AG20443 (cell line): ENCODE data around the gene STK40.

ENCODE experiments used
- DNase-seq: peaks from one replicate; pipeline ENCODE4 v3.0.0; 2012; ENCODE audit warnings: low spot score, mixed read lengths

Gene STK40

DNA sequence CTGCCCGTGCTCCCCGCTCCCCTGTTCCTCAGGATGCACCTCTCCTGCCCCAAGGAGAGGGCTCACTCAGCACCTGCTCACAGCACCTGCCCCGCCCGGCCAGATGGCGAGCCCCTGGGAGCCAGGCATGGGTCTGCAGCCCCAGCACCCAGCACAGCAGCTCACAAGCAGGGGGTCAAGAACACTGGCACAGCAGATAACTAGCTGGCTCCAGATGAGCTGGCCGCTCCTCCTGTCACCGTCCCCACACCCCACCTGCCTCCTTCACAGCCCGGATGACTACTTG is 41.4 kb downstream of the STK40 start:
- DNase-seq, result no peak

DNA sequence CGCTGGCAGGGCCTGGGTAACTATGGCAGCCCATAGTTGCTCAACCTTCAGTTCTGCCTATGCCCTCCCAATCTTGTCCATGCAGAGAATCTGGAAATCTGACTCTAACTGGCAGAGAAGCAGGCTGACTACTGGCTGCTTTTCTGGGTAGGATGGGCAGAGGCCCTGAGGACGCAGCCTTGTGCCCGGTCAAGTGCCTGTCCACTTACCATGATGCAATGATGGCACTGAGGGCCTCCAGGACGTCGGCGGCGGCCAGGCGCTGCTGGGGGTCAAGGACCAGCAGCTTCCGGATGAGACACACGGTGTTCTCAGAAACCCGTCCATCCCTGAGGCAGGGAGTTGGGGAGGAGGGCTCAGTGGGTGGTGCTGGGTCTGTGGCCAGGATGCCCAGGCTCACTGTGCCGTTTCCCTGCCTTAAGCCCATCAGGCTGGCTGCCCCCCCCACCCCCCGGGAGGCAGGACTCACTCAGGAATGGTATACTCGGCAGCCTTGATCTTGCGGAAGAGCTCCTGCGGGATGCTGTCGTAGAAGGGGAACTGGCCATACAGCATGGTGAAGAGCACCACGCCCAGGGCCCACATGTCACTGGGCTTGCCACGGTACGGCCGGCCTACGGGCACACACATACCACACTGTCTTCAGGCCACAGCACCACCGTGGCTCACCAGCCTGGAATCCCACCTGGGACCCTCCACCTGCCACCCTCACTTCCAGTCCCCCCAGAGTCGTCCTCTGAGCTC is 41.9 kb downstream of the STK40 start:
- DNase-seq, result no peak

DNA sequence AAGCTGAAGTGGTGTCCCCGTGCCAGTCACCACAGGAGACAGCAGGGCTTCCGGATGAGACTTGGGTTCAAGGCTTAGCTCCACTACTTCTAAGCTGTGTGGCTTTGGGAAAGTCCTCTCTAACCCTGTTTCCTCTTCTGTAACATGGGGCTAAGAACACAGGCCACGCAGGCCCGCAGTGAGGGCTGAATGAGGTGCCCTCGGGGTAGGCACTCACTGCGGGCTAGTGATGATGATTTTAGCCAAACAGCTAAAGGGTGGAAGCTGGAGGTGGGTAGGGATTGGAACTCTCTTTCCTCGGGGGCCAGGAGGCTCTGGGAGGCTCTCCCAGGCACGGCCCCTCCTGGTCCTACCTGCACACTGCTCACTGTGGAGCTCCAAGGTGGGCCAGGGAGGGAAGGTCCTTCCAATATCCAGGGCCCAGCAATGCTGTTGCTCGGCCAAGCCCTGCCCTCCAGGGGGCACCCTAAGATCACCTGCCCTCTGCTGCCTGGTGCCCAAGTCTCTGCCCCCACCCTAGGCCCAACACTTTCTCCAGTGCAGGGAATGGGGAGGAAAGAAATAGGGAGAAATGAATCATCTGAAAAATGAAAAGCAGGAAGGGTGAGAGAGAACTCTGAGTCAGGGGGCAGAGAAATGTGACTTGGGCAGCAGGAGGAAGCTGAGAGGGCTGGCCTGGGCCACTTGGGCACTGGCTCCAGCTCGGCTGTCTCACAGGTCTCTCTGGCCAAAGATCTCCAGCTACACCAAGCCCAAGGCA is 43.1 kb downstream of the STK40 start:
- DNase-seq, result peak; percentile 77

DNA sequence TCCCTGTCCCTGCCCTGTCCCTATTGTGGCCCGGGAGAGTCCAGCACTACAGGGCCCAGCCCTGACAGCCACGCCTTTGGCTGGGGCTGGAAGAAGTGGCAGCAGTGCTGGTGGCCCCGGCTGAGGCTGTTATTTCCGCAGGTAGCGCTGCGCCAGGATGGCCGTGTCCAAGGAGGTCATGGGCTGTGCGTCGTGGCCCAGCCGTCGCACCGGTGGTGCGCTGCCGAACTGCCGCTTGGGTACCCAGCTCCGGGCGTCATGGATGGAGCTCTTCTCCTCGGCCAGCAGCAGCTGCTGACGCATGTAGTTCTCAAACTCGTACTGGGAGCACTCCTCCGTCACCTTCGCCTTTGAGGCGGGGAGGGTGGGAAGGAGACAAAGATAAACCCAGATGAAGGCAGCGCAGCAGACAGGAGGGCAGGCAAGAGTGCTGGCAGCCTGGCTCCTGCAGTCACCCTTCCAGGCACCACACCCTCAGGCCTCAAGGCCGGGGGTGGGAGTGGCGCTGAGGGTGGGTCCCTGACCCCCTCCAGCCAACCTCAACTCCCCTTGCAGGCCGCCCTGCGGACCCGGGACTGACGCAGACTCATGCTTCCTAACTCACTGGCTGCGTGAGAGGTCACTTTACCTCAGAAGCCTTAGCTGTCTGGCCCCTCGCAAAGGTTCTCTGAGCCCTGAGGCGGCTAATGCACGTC is 44.0 kb downstream of the STK40 start:
- no peak for DNase-seq

DNA sequence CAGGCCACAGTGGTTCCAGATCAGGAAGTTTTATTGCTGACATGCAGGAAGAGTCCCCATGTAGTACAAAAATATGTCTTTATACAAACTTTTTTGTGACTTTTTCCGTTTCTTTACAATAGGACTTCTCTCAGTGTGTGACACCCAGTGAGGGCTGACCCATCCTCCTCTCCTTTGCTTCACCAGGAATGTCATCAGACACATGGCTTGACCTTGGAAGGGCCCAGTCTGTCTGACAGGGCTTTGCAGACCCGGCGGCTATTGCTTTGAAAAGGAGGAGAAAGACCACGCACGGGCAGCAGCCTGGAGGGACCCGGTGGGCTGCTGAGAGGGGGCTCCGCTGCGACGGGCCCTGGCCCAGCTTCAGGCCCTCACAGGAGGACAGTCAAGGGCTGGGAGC is 46.1 kb downstream of the STK40 start:
- DNase-seq, result no peak

DNA sequence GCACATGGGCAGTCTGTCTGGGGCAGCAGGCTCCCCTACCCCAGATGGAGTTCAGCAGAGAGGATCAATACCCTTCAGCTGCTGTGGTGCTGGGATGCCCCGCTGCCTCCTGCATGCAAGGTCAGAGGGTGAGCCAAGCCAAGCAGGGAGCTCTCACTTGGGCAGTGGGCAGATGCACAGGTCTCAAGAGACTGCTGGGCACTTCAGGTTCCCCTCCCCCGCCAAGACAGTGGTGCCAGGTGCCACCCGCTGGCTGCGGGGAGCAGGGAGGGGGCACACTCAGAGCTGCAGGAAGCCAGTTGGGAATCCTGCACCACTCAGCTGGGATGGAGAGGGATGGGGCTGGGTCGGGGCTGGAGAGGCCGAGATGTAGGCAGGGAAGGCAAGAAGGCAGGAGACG is 46.5 kb downstream of the STK40 start:
- DNase-seq, result no peak

DNA sequence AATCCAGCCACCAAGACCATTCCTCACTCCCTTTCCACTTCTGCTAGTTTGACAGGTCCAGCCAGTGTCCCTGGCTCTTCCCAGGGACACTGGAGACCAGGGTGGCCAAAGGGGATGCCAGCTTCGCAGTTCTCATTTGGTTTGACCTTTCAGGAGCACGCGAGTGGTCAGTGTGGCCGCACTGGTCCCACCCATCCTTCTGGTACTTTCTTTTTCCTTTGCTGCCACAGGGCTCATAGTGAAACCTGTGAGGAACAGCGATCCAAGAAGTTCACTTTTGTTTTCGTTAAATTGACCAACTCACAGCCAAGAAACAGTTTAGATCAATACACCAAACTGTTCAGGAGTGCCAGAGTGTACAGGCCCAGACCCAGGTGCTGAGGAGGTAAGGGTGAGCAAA is 47.9 kb downstream of the STK40 start:
- DNase-seq, result no peak

DNA sequence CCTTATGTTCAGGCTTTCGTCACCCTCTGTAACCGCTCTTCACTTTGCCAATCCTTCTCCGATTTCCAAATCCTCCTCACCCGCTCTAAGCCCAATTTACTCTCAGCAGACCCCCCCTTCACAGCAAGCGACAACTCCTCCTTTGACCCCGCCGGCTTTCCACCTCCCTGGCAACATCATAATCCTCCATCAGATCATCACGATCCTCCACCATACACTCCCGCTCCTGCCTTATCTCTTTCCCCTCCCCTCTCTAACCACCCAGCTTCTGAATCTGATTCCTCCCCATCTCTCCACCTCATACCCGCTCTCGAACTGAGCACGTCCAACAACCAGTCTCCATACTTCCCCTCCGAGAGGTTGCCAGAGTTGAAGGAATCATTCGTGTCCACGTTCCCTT is 54.8 kb downstream of the STK40 start:
- no peak for DNase-seq

DNA sequence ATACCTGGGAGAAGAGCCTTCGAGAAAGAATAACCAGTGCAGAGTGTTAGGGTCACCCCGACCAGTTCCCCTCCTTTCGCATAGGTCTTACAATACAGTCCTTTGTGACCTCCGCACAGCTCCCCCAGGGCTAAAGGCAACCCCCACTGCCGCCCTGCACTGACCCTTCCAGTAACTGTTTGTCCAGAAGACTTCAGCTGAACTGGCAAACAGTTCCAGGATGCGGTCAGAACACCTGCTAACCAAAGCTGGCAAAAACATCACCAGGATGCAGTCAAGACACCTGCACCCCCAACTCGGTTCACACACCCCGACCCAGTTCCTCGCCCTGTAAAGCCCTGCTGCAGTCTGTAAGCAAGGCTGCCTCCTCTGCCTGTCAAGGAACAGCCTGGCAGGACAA is 55.9 kb downstream of the STK40 start:
- DNase-seq, result no peak

DNA sequence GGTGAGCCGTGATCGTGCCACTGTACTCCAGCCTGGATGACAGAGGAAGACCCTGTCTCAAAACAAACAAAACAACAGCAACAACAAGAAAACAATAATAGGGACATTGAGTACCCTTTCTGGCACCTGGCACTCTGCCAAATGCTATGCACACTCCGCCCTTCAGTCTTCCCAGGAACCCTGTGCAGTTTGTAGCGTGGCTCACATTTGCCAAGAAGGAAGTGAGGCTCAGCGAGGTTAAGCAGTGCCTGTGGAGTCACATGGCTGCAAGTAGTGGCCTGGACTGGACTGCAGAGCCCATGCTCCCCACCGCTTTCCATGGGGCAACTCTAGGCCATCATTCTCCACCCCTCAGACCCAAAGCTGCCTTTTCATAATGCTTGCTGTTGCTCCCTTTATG is 57.0 kb downstream of the STK40 start:
- no peak for DNase-seq

DNA sequence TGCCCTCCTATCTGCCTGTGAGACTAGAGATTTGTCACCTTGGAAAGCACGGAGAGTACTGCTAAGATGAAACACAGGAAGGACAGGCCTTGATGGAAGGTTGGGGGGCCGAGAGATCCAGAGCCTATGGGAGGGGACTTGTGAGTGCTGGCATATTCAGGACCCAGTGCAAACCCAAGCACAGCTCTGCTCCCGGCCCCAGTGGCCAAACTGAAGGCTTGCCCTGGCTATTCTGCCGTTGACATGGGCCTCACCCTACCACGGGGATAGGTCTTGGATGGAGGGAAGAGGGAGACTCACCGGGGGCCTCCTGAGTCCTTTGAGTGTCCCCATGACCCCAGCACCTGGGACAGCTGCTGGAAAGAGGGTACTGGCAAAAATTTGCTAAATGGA is 57.6 kb downstream of the STK40 start:
- no peak for DNase-seq

DNA sequence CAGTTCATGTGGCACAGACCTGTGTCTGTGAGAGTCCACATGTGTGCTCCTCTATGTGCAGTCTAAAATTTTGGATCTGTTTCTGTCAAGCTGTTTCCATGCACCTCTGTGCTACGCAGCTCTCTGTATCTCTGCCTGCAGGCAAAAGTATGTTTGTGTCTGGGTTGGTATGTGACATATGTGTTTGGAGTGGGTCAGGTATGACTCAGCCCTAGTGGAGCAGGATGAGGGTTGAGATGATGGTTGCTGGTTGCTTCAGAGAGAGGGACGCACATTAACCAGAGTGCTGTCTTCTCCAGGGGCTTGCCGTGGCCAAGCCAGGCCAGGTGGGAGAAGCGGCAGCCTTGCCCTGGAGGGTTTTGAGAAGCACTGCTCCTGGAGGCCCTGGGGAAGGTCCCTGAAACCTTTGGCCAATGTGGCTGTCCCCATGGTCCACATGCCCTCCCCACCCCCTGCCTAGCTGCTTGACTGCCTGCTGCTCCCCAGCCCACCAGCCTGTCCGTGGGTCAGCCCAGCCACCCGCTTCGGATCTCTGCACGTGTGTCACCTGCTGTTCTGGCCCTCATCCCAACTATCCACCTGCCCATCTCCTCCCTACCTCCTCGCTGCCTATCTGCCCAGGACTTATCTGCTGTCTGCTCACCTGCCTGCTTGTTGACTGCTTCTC is 58.2 kb downstream of the STK40 start:
- DNase-seq, result peak; percentile 57

DNA sequence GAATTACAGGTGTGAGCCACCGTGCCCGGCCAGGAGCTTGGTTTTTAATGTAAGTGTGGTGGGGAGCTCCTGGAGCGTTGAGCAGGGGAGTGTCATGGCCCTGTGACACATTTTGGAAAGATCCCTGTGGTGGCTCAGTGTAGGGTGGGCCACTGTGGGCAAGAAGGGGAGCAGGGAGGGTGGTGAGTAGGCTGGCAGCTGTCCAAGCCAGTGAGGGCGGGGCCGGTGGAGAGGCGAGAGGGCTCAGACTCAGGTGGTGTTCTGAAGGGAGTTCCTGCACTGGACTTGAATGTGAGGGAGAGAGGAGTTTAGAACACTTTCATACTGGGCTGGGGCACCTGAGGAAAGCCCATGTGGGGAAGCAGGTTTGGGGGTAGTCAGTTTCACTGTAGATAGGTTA is 59.2 kb downstream of the STK40 start:
- DNase-seq, result no peak

DNA sequence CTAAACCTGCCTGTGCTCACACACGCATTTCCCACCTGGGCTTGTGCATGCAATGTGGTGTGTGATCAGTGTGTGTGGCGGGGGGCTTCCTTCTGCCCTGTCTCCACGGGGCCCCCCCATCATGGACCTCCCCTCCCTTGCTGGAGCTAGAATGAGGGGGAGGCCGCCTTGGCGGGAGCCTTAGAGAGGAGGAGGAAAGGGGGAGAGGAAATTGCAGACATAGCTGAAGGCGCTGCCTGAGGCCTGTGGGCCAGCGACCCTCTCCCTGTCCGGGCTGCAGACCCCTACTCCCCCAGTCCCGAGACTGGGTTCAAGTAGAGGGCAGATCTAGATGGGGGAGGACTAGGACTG is 61.4 kb downstream of the STK40 start:
- no peak for DNase-seq

DNA sequence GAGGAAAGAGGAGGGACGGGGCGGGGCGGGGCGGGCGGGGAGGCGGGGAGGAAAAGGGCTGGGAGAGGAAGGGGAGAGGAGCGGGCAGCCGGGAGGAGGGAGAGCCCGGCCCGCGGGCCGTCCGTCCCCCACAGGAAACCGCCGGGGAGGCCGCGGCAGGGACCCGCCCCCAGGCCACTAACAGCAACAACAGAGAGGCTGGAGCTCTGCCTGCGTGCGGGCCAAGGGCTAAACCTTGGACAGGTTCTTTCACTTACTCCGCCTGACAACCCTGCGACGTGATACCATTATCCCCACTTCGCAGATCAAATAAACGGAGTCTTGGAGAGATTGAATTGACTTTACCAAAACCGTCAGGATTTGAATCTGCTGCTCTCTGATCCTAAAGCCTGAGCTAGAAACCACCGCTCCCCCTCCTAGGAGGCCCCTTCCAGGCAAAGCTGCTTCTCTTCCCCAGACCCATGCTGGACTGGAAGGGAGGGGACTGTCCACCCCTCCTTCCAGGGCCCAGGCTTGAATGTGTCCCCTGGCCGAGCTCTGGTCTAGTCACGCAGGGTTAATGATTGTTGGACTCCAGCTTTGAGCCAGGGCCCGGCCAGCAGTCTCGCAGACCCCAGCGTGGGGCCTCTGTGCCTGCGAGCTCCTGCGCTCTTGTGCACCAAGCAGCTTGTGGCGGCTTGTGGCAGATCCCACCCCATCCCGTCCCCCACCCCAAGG is 61.9 kb downstream of the STK40 start, which contains the start of gene EVA1B:
TSS of gene EVA1B (minus strand) at position 10 of the 717 bp plus-strand sequence. CDS start 608 bp downstream, outside the sequence.
- DNase-seq, result peak; percentile 90

DNA sequence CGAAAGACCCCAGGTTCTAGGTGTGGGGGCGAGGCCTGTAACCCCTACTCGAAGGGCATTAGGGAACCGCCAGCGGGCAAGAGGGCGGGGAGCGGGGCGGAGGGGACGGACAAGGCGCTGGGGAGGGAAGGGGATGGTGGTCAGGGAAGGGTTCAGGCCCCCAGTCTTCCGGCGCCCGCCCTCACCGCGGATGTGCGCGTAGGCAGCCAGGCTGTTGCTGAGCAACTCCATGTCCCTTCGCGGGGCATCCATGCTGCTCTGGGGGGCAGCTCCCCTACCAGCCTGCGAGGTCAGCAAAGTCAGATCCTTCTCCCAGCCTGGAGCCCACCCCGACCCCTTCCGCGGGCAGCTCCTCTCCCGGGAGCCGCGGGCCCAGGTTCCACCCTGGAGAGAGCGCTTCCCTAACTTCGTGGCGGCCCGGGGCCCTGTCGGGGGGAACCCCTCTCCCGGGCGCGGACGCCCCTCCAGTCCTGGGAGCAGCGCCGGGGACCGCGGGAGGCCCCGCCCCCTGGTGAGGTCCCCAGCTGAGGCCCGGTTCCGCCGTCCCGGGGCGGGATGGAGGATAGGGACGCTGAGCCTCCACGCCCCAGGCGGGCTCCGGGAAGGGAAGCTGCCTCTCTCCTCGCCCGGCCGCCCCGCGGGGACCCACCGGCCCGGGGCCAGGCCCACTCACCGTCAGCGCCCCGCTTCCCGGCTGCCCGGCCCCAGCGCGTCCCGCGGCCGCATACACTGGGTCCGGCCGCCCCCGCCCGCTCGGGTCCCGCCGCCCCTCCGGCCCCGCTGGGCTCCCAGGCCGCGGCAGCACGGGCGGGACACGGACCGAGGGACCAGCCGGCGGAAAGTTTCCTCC is 62.7 kb downstream of the STK40 start:
- DNase-seq, result peak; percentile 68

DNA sequence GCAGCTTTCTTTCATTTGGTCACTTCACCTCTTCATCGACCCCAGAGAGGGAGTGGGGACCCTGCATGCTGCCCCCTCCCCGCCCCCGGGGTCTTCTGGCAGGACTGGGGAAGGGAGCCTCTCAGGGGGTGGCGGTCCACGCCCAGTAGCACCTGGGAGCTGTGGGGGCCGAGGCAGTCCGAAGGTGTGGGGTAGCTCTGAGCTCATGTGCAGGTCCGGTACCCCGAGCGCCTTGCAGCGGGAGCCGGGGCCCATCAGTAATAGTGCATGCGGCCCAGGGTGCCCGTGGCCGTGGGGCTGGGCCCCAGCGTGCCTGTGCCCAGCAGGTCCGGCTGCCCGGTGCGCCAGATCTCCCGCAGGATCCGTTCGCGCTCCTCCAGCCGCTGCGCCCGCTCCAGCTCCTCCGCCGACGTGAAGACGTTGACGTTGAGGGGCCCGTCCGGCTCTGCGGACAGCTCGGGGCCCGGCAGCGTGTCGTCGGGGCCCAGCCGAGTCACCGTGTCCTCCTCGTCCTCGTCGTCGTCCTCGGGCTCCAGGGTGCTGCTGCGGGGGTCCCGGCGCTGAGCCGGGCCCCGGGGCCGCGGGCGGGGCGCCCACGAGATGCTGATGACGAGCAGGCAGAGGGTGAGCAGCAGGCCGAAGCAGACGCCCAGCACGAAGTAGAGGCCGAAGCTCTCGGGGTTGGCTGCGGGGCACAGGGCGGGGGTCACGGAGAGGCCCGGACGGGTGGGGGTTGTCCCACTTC is 63.5 kb downstream of the STK40 start:
- DNase-seq, result peak; percentile 47

DNA sequence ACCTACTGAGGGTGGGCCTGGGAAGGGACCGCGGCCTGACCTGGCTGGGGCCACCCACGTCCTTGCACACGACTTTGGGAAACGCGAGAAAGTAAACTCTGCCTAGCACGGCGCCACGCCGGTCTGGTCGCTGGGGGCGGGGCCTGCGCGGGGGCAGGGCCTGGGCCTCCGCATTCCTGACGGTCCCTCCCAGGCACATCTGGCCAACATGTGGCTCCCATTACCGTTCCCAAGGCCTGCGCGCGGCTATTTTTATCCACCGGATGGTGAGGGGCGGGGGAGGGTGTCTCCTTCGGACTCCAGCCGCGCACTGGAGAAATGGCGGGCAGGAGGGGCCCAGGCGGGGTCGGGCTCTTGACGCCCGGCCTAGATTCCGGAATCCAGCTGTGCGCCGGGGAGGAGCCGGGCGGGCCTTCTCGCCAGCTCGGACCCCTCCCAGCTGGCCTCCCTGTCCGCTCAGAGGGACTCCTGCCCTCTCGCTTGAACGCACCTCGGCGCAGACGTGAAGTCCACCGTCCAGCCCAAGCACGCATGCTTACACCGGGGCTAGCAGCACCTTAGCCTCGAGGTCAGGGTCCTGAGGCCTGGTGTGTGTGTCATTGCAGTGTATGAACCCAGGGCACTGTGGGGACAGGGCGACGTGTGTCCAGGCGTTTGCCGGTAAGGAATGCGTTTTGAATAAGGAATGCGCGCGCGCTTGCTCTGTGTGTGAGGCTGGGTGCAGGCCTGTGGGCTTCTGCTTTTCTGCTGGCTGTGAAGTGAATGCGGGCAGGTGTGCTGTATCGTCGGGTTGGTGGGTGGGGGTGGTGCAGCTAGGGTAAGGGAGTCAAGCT is 64.4 kb downstream of the STK40 start:
- DNase-seq, result peak; percentile 95

DNA sequence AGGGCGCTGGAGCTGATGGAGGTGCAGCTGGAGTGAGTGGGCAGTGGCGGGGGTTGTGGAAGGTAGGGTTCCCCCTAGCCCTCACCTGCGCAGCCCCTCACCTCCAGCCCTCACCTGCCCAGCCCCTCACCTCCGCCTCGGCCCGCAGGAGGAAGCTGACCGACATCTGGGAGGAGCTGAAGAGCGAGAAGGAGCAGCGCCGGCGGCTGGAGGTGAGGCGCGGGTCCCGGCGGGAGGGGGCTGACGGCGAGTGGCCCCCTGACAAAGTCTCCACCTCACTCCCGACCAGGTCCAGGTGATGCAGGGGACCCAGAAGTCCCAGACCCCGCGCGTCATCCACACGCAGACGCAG is 65.0 kb downstream of the STK40 start:
- DNase-seq, result no peak
